Inflammatory macrophage treated with lipopolysaccharide for 1 hour (primary cell): ENCODE measurements around the gene UCHL1.

ENCODE experiments used
- DNase-seq, 2 donors: peaks; one replicate each; pipeline ENCODE4 v3.0.0-alpha.2; 2020 to 2022

Gene UCHL1

DNA sequence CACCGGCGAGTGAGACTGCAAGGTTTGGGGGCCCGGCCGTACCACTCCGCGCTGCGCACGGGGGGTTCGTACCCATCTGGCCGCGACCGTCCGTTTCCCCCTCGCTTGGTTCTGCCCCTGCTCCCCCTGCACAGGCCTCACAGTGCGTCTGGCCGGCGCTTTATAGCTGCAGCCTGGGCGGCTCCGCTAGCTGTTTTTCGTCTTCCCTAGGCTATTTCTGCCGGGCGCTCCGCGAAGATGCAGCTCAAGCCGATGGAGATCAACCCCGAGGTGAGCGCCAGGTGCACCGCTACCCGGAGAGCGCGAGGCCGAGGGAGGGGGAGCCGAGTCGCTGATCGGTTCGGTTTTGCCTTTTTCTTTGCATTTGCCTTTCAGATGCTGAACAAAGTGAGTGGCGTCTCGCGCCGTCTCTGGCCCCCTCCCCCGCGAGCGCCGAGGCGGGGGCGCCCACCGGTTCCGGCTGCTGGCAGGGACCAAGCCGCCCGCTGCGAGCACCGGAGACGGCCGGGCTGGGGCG, at the start of gene UCHL1:
Gene UCHL1 (plus strand): TSS at position 189 of the 517 bp plus-strand sequence. CDS start 49 bp downstream, at position 238.
- DNase-seq, result no peak

DNA sequence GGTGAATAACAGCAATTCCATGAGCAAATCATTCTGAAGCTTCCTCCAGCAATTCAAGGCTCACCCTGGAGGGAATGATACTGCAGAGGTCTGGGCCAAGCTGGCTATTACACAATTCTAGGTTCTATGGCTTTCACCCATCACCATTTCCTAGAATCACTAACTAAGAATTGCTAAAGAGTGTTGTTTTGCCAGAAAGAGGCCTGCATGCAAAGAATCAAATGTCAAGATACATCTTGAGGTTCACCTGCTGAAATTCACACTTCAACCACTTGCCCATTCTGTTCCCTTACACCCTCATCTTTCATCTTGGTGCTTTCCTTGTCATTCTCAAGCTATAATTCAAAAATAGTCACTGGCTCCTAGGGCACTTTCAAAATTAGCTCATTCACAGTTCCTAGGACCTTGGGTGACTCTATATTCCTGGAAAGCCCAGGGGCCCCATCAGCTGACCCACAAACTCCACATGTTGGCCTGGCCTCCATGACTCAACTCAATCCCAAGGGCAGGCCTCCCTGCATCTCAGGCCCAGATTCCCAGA, 49.4 kb upstream of the UCHL1 start:
- DNase-seq, result peak; percentile 22 to 72

DNA sequence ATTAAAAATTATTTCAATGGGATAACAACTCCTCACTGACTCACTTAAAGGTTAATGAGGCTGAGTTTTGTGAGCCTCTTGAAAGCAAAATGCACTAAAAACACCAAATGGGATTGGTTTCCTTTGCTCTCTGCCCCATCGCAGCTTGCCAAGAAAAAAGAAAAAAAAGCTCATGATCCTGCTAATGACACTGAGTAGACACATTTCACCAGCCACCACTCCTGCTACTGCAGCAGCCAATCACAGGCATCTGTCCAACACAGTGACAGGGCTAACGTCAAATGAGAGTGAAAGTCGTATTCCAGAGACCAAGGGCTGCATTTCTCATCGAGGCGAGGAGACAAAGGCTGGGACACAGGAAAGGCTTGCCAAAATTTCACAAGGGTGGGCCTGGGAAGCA, 47.5 kb upstream of the UCHL1 start:
- DNase-seq, result no peak

DNA sequence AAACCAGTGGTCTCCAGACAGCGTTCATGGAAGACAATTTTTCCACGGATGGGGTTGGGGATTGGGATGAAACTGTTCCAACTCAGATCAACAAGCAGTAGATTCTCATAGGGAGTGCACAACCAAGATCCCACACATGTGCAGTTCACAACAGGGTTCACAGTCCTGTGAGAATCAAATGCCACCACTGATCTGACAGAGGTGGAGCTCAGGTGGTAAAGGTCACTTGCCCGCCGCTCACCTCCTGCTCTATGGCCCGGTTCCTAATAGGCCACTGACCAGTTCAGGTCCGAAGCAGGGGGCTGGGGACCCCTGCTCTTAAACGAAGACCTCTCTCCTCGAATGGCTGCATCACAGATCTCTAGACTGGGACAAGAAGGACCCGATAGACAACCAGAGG, 46.8 kb upstream of the UCHL1 start:
- no peak for DNase-seq

DNA sequence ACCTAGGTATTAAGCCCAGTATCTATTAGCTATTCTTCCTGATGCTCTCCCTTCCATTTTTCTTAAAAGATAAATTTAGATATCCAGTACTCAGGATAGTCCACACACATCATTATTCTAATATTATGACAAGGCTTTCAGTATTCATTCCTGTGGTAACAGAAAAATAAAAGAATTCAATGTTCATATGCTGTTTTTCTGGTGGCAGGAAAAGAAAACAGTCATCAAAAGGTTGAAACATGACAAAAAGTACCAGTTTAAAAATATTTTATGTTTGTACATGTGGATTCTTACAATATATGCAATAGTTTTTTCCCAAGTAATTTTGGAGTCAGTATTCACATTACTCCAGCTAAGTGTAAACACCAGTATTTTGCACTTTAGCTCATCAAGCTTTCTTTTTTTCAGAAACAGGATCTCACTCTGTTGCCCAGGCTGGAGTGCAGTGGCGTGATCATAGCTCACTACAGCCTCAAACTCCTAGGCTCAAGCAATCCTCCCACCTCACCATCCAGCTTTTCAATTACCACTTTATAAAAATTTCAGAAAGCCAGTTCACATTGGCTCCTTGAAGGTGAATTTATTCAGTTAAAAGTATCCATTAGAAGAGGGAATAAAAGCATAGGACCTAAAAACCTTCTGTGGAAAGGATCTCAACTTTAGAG, 44.6 kb upstream of the UCHL1 start:
- no peak for DNase-seq

DNA sequence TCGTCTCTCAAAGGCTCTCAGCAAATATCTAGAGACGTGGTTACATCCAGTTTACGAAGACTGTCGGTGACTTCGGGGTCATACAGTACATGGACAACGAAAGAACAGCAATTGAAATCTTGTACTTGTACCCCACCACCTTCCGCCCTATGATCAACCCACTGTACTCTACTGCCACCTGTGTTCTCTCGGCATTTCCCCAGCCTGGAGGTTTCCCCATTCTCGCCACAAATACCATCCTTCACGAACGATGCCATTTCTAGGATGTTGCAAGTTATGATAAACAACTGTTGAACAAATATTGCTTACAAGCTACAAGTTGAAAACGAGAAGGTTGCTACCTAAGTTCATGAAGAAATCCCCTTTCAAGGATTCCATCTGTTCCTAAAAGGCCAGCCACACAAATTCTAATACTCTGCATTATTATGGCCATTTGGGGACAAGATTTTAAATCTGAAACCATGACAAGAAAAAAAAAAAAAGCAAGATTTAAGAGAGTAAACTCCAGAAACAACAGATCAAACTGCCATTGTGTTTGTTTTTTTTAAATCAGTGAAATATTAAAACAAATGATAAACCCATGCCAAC, 44.0 kb upstream of the UCHL1 start:
- peak; percentile 31 to 36 for DNase-seq

DNA sequence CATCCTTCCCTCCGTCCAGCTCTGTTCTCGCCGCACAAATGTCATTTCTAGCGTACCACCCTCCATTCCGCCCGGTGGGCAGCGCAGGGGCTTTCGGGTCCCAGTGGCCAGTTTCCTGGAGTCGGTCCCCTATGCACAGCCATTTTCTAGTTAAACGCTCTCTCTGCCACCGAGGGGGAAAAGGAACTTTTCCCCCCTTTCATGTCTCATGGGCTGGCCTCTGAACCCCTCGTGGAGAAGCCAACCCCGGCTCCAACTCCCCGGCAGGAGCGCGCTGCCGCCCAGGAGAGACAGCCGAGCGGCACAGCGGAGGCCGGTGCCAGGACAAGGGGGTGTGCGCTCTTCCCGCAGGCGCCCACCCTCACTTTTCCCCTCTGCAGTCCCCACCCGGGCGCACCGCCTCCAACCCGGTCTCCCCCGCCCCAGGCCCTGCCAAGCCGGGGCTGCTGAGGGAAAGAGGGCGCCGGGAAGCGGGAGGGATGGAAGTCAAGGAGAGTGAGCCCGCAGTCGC, 43.0 kb upstream of the UCHL1 start:
- DNase-seq, result no peak

DNA sequence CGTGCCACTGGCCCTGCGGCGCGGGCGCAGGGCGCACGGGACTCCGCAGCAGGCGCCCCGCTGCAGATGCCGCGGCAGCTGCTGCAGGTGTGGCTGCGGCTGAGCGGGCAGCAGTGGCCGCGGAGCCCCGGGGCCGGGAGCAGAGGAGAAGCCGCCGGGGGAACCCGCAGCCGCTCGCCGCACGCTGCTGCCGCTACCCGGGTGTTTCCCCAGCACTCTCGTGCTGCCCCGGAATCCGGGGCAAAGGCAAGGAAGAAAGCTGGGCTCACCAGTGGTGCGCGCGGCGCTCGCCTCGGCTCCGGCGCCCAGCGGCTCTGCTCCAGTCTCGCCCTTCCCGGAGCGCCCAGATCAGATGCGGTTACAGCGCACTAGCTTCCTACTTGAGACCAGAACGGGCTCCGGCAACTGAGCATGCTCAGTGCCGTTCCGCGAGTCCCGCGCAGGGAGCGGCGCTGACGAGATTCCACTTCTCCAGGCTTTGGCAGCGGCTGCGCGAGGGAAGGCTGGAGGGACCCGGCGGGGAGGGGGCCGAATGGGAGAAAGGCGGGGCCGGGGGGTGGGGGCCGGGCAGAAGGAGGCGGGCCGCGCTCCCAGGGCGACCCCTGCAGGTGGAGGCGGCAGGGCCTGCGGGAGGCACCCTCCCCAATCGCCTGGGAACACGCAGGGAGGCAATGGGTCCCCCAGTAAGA, 42.4 kb upstream of the UCHL1 start, which contains the start of gene APBB2:
Gene APBB2 (minus strand): TSS at position 407 of the 689 bp plus-strand sequence. CDS start 181,288 bp downstream, outside the sequence.
- peak; percentile 70 to 85 for DNase-seq

DNA sequence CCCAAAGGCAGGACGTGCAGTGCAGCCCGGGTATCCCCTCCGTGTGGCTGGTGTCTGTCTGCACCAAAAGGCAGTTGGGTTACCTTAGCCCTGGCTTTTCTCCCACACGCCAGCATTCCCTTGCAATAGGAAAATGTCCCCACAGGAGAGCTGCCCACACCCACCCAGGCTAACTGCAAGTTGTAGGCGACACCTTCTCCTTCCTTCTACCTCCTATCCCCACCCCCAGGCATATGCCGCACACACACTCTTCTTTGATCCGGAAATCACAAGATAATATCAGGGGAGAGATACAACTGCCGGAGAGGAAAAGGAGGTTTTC, 41.9 kb upstream of the UCHL1 start:
- no peak for DNase-seq

DNA sequence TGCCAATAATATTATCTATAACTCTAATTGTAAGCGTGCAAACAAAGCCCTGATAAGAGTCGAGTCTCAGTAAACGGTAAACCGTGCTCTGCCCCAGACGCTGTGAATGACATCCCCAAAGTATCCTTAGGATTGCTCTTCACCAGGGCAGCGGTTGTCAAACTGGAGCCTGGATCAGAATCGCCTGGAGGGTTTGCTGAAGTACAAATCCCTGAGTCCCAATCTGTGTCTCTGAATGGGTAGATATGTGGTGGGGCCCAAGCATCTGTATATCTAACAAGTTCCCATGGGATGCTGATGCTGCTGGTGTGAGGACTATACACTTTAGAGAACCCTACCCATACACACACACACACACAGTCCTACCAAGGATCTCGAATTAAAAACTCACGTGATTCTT, 41.6 kb upstream of the UCHL1 start:
- DNase-seq, result no peak

DNA sequence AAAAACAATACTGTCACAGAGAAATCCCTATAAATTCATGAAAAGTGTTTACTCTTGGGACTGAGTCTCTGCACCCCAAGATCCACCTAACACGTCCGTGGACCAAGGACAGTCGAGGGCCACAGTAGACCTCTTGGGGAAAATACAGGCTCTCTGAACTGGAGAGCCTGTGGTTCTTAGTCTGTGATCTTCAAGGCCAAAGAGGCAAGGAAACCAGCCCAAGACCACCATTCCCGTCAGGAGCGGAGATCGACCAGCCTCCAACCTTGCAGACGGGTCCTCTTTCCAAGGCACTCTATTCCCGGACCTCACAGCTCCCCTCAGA, 40.8 kb upstream of the UCHL1 start:
- DNase-seq, result no peak

DNA sequence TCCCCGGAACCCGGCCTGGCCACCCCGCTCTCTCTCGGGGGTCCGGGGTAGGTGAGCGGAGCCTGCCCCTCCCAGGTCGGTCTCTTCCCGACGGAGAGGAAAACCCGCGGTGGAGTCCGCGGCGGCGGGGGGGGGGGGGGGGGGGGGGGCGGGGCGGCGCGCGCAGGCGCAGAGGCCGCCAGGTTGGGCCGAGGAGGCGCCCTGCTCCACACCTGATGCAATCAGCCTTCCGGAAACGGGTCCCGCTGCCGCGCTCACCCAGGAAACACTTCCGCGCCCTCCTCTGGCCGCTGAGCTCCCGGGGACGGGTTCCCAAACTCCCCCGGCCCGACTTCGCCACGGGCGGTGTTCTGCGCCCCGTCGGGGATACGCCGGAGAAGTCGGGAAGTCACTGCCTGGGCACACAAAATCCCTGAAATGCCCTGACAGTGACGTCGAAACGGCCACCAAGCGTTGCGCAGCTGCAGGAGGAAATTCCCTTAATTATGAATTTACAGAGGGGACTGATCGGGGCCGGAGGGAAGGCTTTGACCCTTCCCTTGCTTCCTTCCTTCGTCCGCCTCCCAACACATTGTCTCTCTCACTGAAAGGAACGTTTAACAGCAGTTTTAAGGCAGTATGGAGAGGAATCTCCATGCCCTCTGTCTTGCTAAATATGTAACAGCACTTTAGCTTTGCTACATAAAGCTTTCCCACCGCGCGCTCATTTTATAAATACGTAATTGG, 40.3 kb upstream of the UCHL1 start:
- DNase-seq, result peak; percentile 57 to 72

DNA sequence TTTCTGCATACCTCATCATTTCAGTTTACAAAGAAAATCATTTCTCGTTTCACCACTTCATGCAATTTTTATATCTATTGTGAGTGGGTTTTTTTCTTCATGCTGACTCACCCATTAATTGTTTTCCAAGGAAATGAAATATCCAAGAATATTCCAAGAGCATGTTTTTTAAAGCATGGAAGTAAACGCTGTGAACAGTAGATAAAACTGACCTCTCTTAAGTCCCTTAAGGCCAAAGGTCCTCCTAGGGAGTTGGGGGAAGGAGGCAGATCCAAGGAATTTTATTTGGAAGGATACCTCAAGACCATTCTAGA, 39.8 kb upstream of the UCHL1 start:
- DNase-seq, result no peak

DNA sequence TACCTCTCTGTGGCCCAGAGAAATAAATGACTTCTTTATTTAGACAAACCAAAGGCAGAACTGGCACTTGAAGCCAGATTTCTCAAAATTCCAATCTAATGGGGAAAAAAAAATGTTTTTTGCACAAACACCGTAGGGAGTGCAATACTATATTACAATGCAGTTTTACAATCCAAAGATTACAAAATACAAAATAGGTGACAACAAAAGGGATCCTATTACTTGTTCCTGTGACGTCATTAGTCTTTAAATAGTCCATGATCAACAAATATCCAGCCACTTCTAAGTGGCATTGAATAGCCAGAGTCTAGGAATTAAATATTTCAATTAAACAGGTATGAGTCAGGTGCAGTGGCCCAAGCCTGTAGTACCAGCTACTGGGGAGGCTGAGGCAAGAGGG, 39.4 kb upstream of the UCHL1 start:
- no peak for DNase-seq

DNA sequence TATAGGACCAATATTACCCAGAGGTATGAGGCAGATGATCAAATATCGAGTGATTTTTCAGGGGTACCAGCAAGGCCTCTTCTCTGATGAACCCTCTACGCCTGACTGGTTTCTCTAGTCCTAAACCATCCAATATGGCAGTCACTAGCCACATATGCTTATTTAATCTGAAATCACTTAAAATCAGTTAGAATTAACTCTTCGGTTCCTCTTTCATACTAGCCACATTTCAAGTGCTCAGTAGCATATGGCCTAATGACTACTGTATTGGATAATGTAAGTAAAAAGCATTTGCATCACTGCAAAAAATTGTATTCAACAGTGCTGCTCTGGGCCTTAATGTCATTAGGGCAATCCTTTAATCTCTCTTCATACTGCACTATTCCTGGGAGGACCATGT, 38.0 kb upstream of the UCHL1 start:
- DNase-seq, result no peak

DNA sequence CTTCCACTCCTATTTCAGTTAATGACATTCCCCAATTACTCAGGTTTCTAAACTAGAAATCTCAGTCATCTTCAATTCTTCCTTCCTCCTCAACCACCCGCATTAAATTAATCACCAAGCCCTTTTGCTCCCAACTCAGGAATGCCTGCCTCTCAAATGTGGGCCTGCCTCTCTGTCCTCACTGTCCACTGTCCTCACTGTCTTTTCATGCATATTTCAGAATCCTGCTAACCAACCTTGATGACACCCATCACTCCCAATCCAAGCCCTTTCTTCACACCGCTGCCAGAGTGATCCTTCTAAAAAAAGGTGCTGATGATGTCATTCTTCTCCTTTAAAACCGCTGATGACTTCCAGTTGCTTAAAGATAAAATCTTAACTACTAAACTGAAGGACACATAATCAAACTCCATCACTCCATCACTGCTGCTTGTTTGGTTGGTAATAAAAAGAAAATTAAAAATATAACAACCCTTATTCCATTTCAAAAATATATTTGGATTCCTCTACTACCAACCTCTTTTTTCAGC, 37.2 kb upstream of the UCHL1 start:
- DNase-seq, result no peak

DNA sequence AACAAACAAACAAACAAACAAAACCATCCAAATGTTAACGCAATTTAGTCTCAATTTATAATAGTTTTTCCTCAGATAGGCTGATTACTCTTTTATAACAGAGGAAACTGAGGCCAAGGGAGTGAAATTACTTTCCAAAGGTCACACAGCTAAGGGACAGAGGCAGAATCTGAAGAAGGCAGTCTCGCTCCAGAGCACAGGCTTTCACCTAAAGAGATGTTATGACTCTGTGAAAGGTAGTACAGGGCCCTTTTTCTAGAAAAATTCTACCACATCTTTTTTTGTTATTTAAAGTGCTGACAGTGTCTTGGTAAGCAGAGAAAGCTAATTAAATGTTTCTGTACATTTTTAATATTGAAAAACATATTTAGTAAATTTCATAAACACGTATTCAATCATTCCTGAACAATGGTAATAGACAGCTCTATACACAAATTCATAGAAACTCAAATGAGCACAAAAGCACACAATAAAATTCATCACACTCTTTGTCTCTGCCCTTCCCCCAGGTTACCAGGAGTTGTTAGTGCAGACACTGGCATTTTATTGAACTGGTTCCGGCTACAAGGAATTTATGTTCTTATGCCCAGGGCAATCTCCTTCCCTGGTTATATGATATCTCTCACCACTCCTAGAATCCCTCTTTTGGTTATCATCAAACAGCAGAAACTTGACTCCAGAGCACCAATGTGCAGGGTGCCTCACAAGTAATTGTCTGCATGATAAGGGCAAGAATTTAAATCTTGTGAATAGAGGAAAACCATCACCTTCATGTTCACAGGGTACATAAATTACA, 34.7 kb upstream of the UCHL1 start:
- no peak for DNase-seq

DNA sequence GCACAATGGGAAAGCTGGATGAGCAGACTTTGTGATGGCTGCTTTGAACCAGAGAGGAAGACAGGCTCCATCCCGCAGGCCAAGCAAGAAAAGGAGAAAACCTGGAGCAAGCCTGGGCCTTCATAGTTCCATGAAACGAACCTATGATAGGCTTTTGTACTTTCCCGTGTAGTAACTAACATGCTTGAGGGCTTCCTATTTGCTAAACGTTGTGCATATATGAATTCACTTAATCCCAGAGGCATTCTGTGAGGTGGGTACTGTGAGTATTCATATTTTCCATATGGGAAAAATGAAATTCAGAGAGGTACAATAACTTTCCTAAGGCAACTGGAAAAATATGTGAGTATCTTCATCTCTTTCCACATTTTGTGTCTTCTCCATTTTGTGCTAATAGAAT, 28.8 kb upstream of the UCHL1 start:
- DNase-seq, result no peak

DNA sequence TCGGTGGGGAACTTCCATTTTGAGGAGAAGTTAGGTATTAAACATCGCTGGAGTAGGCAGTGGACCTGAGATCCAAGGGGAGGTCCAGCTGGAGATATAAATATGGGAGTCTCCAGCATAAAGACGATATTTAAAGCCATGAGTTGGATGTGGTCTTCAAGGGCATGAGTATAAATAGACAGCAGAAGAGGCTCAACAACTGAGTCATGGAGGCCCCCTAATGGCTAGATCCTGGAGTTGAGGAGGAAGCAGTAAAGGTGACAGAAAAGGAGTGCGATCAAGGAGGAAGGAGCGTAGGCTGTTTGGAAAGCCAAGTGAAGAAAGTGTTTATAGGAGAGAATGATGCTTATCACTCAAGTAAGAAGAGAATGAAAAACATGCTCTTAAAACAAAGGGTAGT, 24.3 kb upstream of the UCHL1 start:
- no peak for DNase-seq

DNA sequence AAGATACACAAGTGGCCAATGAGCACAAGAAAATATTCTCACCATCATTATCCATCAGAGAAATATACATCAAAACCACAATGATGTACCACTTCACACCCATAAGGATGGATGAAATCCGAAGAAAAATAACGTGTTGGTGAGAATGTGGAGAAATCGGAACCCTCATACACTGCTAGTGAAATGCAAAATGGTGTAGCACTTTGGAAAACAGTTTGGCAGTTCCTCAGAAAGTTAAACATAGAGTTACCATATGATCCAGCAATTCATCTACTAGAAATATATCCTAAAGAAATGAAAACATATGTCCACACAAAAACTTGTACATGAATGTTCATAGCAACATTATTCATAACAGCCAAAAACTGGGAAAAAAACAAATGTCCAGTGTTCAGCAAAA, 23.9 kb upstream of the UCHL1 start:
- no peak for DNase-seq

DNA sequence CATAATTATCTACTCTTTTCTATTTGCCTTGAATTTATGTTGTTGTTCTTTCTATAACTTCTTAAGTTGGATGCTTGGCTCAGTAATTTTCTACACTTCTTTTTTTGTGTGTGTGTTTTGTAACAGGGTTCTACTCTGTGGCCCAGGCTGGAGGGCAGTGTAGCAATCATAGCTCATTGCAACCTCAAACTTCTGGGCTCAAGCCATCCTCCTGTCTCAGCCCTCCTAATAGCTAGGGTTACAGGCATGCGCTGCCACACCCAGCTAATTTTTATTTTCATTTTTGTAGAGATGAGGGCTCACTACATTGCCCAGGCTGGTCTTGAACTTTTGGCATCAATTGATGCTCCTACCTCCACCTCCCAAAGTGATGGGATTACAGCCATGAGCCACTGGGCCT, 20.7 kb upstream of the UCHL1 start:
- DNase-seq, result no peak

DNA sequence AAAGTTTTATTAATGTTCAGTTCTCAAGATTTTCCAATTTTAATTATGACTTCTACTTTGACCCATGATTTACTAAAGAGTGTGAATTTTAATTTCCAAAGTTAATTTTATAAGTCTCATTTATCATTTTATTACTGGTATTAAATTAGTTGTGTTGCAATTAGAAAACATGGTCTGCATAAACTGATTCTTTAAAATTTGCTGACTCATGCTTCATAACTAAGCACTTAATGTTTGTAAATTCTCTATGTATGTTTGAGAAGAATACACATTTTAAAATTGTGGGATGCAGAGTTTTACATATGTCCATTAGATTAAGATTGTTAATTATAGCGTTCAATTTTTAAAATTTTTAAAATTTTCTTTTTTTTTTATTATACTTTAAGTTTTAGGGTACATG, 20.2 kb upstream of the UCHL1 start:
- no peak for DNase-seq
